Stimulated activated CD4-positive, alpha-beta T cell treated with anti-CD3 and anti-CD28 coated beads, Interleukin-2, amount 100 ng/mL, for 24 hours (primary cell): ENCODE results near the gene CEP55.
"Not testable (repeated sequence)": the region's sequence is repeated elsewhere in the genome, so short reads cannot be mapped to it uniquely, and the experiment has no call there.

Source experiments
- DNase-seq, 2 donors: peaks; one replicate each; pipeline ENCODE4 v3.0.0-alpha.2; 2020

The CEP55 gene

GRCh38 chr10:93515071-93516005 is 18.9 kb downstream of the CEP55 start:
- DNase-seq = no peak

- DNase-seq = no peak
Measured at GRCh38 chr10:93516006-93516380, 19.6 kb downstream of the CEP55 start.

GRCh38 chr10:93518531-93518930 is 22.1 kb downstream of the CEP55 start:
- DNase-seq = no peak

- no peak for DNase-seq
Measured at GRCh38 chr10:93535293-93535692, 38.9 kb downstream of the CEP55 start.

- not testable (repeated sequence) for DNase-seq
Measured at GRCh38 chr10:93540871-93541270, 44.5 kb downstream of the CEP55 start.

- peak; percentile 26 to 52 for DNase-seq
Measured at GRCh38 chr10:93541402-93542357, 45.3 kb downstream of the CEP55 start.

GRCh38 chr10:93542358-93542791 is 46.0 kb downstream of the CEP55 start:
- no peak for DNase-seq

- DNase-seq = not testable (repeated sequence)
Measured at GRCh38 chr10:93546995-93547394, 50.6 kb downstream of the CEP55 start.

- DNase-seq = no peak
Measured at GRCh38 chr10:93547522-93547921, 51.1 kb downstream of the CEP55 start.

- DNase-seq = no peak
Measured at GRCh38 chr10:93548376-93549071, 52.1 kb downstream of the CEP55 start.

GRCh38 chr10:93550606-93551005 is 54.2 kb downstream of the CEP55 start:
- no peak for DNase-seq

GRCh38 chr10:93552780-93553179 is 56.4 kb downstream of the CEP55 start:
- DNase-seq = no peak

GRCh38 chr10:93553482-93554315 is 57.3 kb downstream of the CEP55 start:
- no peak for DNase-seq

- no peak for DNase-seq
Measured at GRCh38 chr10:93554316-93554663, 57.9 kb downstream of the CEP55 start.

- DNase-seq = peak; percentile 47 to 70
Measured at GRCh38 chr10:93554760-93555432, 58.5 kb downstream of the CEP55 start.

GRCh38 chr10:93559490-93559889 is 63.1 kb downstream of the CEP55 start:
- DNase-seq = no peak

GRCh38 chr10:93560541-93560940 is 64.1 kb downstream of the CEP55 start:
- no peak for DNase-seq

- no peak for DNase-seq
Measured at GRCh38 chr10:93565446-93565845, 69.0 kb downstream of the CEP55 start.

GRCh38 chr10:93566435-93567276 is 70.2 kb downstream of the CEP55 start, which contains the start of gene FFAR4:
FFAR4 (plus strand) TSS chr10:93566665; CDS start chr10:93566721, 56 bp downstream.
- DNase-seq = no peak
